ENCODE results near the gene PLEKHB2.

Gene PLEKHB2

GRCh38 chr2:131127076-131127475 lies 21.9 kb downstream of the PLEKHB2 start:
- Histone ChIP-seq H3K4me3 (ENCODE audit: low read length) (no peak overlapping the region), H3K9me2 (replicated peaks; ENCODE audit: insufficient read depth, low read length) (no peaks in the 10 kb centered on the region), H3K79me2 (ENCODE audit: low read length) (peaks cover 35% of the 10 kb centered on the region), H2AFZ (ENCODE audit: low read length) (no peak overlapping the region), H3K27me3 (replicated peaks; ENCODE audit: insufficient read depth, low read length) (no peaks in the 10 kb centered on the region), H3K9ac (ENCODE audit: low read length) (no peak overlapping the region), H3F3A (ENCODE audit: insufficient read depth, low read length) (no peaks in the 10 kb centered on the region), H3K27ac (ENCODE audit: low read length) (no peak overlapping the region), H3K4me1 (ENCODE audit: low read length) (no peaks in the 10 kb centered on the region), H3K9me3 (replicated peaks; ENCODE audit: insufficient read depth, low read length) (no peaks in the 10 kb centered on the region), H3K36me3 (replicated peaks; ENCODE audit: insufficient read depth, low read length) (peaks cover 4% of the 10 kb centered on the region; the same call in 1 of the 2 replicates), H4K20me1 (ENCODE audit: insufficient read depth, low read length) (no peaks in the 10 kb centered on the region), H3K4me2 (ENCODE audit: low read depth, low read length) (no peak overlapping the region)
- DNase-seq, result no peak
- no peak for TF ChIP-seq EZH2phosphoT487 (IDR thresholded peaks at IDR 0.05; ENCODE audit: low read length)
- no peak for TF ChIP-seq CTCF (IDR thresholded peaks at IDR 0.05; ENCODE audit: low read length)
- no peak for TF ChIP-seq EZH2 (optimal IDR thresholded peaks at IDR 0.05; ENCODE audit: low read depth, low read length)

GRCh38 chr2:131127981-131128380 lies 22.8 kb downstream of the PLEKHB2 start:
- Histone ChIP-seq H3K4me2 (ENCODE audit: low read depth, low read length) (no peak overlapping the region), H3K4me1 (ENCODE audit: low read length) (no peaks in the 10 kb centered on the region), H3K9me3 (replicated peaks; ENCODE audit: insufficient read depth, low read length) (no peaks in the 10 kb centered on the region), H3K79me2 (ENCODE audit: low read length) (peaks cover 26% of the 10 kb centered on the region), H3K27ac (ENCODE audit: low read length) (no peak overlapping the region), H4K20me1 (ENCODE audit: insufficient read depth, low read length) (no peaks in the 10 kb centered on the region), H3K9ac (ENCODE audit: low read length) (no peak overlapping the region), H2AFZ (ENCODE audit: low read length) (no peak overlapping the region), H3K36me3 (replicated peaks; ENCODE audit: insufficient read depth, low read length) (peaks cover 4% of the 10 kb centered on the region; the same call in 1 of the 2 replicates), H3K27me3 (replicated peaks; ENCODE audit: insufficient read depth, low read length) (no peaks in the 10 kb centered on the region), H3K4me3 (ENCODE audit: low read length) (no peak overlapping the region), H3F3A (ENCODE audit: insufficient read depth, low read length) (no peaks in the 10 kb centered on the region), H3K9me2 (replicated peaks; ENCODE audit: insufficient read depth, low read length) (no peaks in the 10 kb centered on the region)
- no peak for TF ChIP-seq EZH2phosphoT487 (IDR thresholded peaks at IDR 0.05; ENCODE audit: low read length)
- TF ChIP-seq EZH2 (optimal IDR thresholded peaks at IDR 0.05; ENCODE audit: low read depth, low read length), result no peak
- no peak for TF ChIP-seq CTCF (IDR thresholded peaks at IDR 0.05; ENCODE audit: low read length)
- no peak for DNase-seq

GRCh38 chr2:131130298-131130596 lies 25.1 kb downstream of the PLEKHB2 start:
- H3K4me1 ChIP-seq (ENCODE audit: low read length), result no peaks in the 10 kb centered on the region
- DNase-seq, result no peak
- no peak overlapping the region for H3K4me2 ChIP-seq (ENCODE audit: low read depth, low read length)
- no peak overlapping the region for H3K9ac ChIP-seq (ENCODE audit: low read length)
- no peaks in the 10 kb centered on the region for H3K9me3 ChIP-seq (replicated peaks; ENCODE audit: insufficient read depth, low read length)
- TF ChIP-seq EZH2phosphoT487 (IDR thresholded peaks at IDR 0.05; ENCODE audit: low read length) (no peak), CTCF (IDR thresholded peaks at IDR 0.05; ENCODE audit: low read length) (no peak), EZH2 (optimal IDR thresholded peaks at IDR 0.05; ENCODE audit: low read depth, low read length) (no peak)
- peaks cover 4% of the 10 kb centered on the region; the same call in 1 of the 2 replicates for H3K36me3 ChIP-seq (replicated peaks; ENCODE audit: insufficient read depth, low read length)
- H4K20me1 ChIP-seq (ENCODE audit: insufficient read depth, low read length), result no peaks in the 10 kb centered on the region
- H3K9me2 ChIP-seq (replicated peaks; ENCODE audit: insufficient read depth, low read length), result no peaks in the 10 kb centered on the region
- no peak overlapping the region for H2AFZ ChIP-seq (ENCODE audit: low read length)
- H3K79me2 ChIP-seq (ENCODE audit: low read length), result peaks cover 8% of the 10 kb centered on the region
- no peak overlapping the region for H3K4me3 ChIP-seq (ENCODE audit: low read length)
- no peaks in the 10 kb centered on the region for H3F3A ChIP-seq (ENCODE audit: insufficient read depth, low read length)
- H3K27ac ChIP-seq (ENCODE audit: low read length), result no peak overlapping the region
- H3K27me3 ChIP-seq (replicated peaks; ENCODE audit: insufficient read depth, low read length), result no peaks in the 10 kb centered on the region

All from MM.1S (cell line).